ENCODE results near the gene LRRC75A. TPM values are rescaled to one million over a fixed set of nuclear protein-coding genes. Genes with fewer than 3 reads are reported as not detected.

The LRRC75A gene
- total and polyA plus RNA-seq, 2 donors (not counting 1 experiment from before 2014, with no cell fraction given), result 2.0 to 3.4 TPM

GRCh38 chr17:16506188-16506587 lies 14.2 kb upstream of the LRRC75A start:
- Histone ChIP-seq H3K36me3 (replicated peaks in 1 of 2; ENCODE audit: control extremely low read depth in 1 of 2, control insufficient read depth in 1 of 2, extremely low read depth in 1 of 2, insufficient read depth in 2 of 2, low read length in 1 of 2) (no peaks in the 10 kb centered on the region), H3K4me1 (ENCODE audit: control insufficient read depth in 2 of 2, insufficient read depth in 2 of 2, low read length in 2 of 2) (no peaks in the 10 kb centered on the region), H3K27ac (ENCODE audit: low read length in 2 of 2) (no peak overlapping the region), H3K79me2 (ENCODE audit: control insufficient read depth, insufficient read depth, low read length) (no peaks in the 10 kb centered on the region), H3K4me3 (ENCODE audit: control extremely low read depth in 1 of 5, extremely low read depth in 1 of 5, insufficient read depth in 1 of 5, low read depth in 2 of 5, low read length in 4 of 5) (no peak overlapping the region), H3K4me2 (replicated peaks; ENCODE audit: low read depth, low read length, poor library complexity, severe bottlenecking) (no peak overlapping the region), H3K9ac (ENCODE audit: low read length) (no peak overlapping the region), H4K20me1 (ENCODE audit: control insufficient read depth, insufficient read depth, low read length, poor library complexity, severe bottlenecking) (no peaks in the 10 kb centered on the region), H3K9me3 (ENCODE audit: control extremely low read depth in 1 of 3, control insufficient read depth in 2 of 3, insufficient read depth in 1 of 3, low read length in 2 of 3) (no peaks in the 10 kb centered on the region), H3K27me3 (replicated peaks in 1 of 4; ENCODE audit: control extremely low read depth in 1 of 4, control insufficient read depth in 3 of 4, insufficient read depth in 4 of 4, low read length in 3 of 4) (peaks cover 0 to 4% (median 0%) of the 10 kb centered on the region in 4 experiments), H2AFZ (ENCODE audit: insufficient read depth, low read depth, low read length, poor library complexity, severe bottlenecking) (no peak overlapping the region)
- H3K9me3 Mint-ChIP-seq (ENCODE audit: insufficient read depth), result no peaks in the 10 kb centered on the region
- ChIA-PET POLR2A (no interaction called here), CTCF (no interaction called here)
- 96% methylated on average over 3 of the region's 3 CpGs for WGBS (ENCODE audit: insufficient coverage)
- H3K27ac Mint-ChIP-seq, result no peak overlapping the region
- ATAC-seq (ENCODE audit: low read depth) (no peak), DNase-seq (no peak)
- intact Hi-C loops (cut with micrococcal nuclease), result no loop called here
- peaks cover 10% of the 10 kb centered on the region for H3K27me3 Mint-ChIP-seq
- no peak for TF ChIP-seq EZH2 (IDR thresholded peaks at IDR 0.05; ENCODE audit: borderline replicate concordance, insufficient read depth, low read depth, low read length, poor library complexity, severe bottlenecking)
- no peak for TF ChIP-seq CTCF (IDR thresholded peaks at IDR 0.05)
- H3K4me1 Mint-ChIP-seq, result no peaks in the 10 kb centered on the region
- no peak overlapping the region for H3K4me3 Mint-ChIP-seq

GRCh38 chr17:16504984-16505383 lies 13.0 kb upstream of the LRRC75A start:
- H3K27me3 ChIP-seq (replicated peaks in 1 of 4; ENCODE audit: control extremely low read depth in 1 of 4, control insufficient read depth in 3 of 4, insufficient read depth in 4 of 4, low read length in 3 of 4), result no peaks in the 10 kb centered on the region

More at GRCh38 chr17:16504984-16505383, 13.0 kb upstream of the LRRC75A start:
- no peaks in the 10 kb centered on the region for H3K9me3 ChIP-seq (ENCODE audit: control extremely low read depth in 1 of 3, control insufficient read depth in 2 of 3, insufficient read depth in 1 of 3, low read length in 2 of 3)
- no peak overlapping the region for H3K4me3 ChIP-seq (ENCODE audit: control extremely low read depth in 1 of 5, extremely low read depth in 1 of 5, insufficient read depth in 1 of 5, low read depth in 2 of 5, low read length in 4 of 5)
- no peaks in the 10 kb centered on the region for H3K79me2 ChIP-seq (ENCODE audit: control insufficient read depth, insufficient read depth, low read length)
- no peak overlapping the region for H3K4me3 Mint-ChIP-seq
- H2AFZ ChIP-seq (ENCODE audit: insufficient read depth, low read depth, low read length, poor library complexity, severe bottlenecking), result no peak overlapping the region
- peaks cover 14% of the 10 kb centered on the region for H3K27me3 Mint-ChIP-seq
- intact Hi-C loops (cut with micrococcal nuclease), result no loop called here
- H4K20me1 ChIP-seq (ENCODE audit: control insufficient read depth, insufficient read depth, low read length, poor library complexity, severe bottlenecking), result no peaks in the 10 kb centered on the region
- no peak overlapping the region for H3K9ac ChIP-seq (ENCODE audit: low read length)
- H3K4me1 Mint-ChIP-seq, result no peaks in the 10 kb centered on the region
- no peaks in the 10 kb centered on the region for H3K4me1 ChIP-seq (ENCODE audit: control insufficient read depth in 2 of 2, insufficient read depth in 2 of 2, low read length in 2 of 2)
- 58% methylated on average over 3 of the region's 3 CpGs for WGBS (ENCODE audit: insufficient coverage)
- POLR2A ChIA-PET, result no interaction called here
- TF ChIP-seq EZH2 (IDR thresholded peaks at IDR 0.05; ENCODE audit: borderline replicate concordance, insufficient read depth, low read depth, low read length, poor library complexity, severe bottlenecking) (no peak), CTCF (IDR thresholded peaks at IDR 0.05) (no peak)
- H3K27ac Mint-ChIP-seq, result no peak overlapping the region
- H3K27ac ChIP-seq (ENCODE audit: low read length in 2 of 2), result no peak overlapping the region
- DNase-seq (no peak), ATAC-seq (ENCODE audit: low read depth) (no peak)
- H3K9me3 Mint-ChIP-seq (ENCODE audit: insufficient read depth), result no peaks in the 10 kb centered on the region
- CTCF ChIA-PET, result interaction anchor here (0.6 to 0.7 kb wide), 2 partner anchors 17 to 52 kb away, joined by 3 read pairs; no protein-coding TSS in a partner anchor
- no peaks in the 10 kb centered on the region for H3K36me3 ChIP-seq (replicated peaks in 1 of 2; ENCODE audit: control extremely low read depth in 1 of 2, control insufficient read depth in 1 of 2, extremely low read depth in 1 of 2, insufficient read depth in 2 of 2, low read length in 1 of 2)
- no peak overlapping the region for H3K4me2 ChIP-seq (replicated peaks; ENCODE audit: low read depth, low read length, poor library complexity, severe bottlenecking)

Measured in B cell (primary cell).